NCI-H1048 (cell line): ENCODE measurements around the gene RREB1.

Experiments
- DNase-seq: peaks from one replicate; lab custom pipeline; 2025; lab: John Stamatoyannopoulos, UW

The RREB1 gene

GRCh38 chr6:7298113-7298512 is 190.4 kb downstream of the RREB1 start:
- DNase-seq, result no peak

DNA sequence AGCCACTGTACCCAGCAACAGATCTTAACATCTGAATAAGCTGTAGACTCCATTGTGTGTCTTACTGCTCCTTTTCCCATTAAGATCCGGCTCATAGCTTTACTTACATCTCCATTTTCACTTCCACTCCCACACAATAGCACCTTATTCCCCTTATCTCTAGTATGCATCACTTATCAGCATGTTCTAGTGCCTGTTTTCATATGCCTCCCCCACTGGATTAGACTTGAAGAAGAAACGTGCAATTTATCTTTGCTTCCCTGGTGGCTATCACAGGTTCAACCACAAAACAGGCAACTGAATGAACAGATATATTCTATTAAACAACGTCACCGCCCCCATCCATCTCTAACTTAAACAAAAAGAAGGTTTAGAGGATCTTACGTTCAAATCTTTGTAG is 193.2 kb downstream of the RREB1 start:
- no peak for DNase-seq
